HG03280 (cell line): Measurements from ENCODE around the gene HPSE2.
"Not testable (repeated sequence)": the region's sequence is repeated elsewhere in the genome, so short reads cannot be mapped to it uniquely, and the experiment has no call there.

Source experiments
- ATAC-seq: cut with Tn5 transposase; IDR thresholded peaks from one replicate; pipeline ENCODE4 v1.9.1; 2021; ENCODE audit warnings: mild to moderate bottlenecking, moderate library complexity; ENCODE audit not compliant: unreplicated experiment

HPSE2 gene

DNA sequence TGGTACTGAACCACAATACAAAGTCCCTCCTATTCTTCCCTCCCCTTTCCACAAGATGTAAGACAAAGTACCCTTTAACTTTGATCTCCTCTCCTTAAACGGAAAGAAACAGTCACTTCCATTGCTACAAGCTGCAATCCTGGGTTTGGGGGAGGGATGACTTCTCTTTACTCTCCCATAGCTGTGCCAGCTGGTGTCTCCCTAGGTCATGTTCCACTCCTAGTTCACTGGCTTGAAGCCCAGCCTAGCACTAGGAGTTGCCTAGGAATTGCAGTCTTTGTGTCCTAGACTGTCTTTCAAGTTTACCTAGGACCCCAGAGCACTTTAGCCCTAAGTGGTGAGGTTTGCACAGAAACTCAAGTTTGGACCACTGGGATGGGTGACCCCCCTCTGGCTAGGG is 311.1 kb downstream of the HPSE2 start:
- no peak for ATAC-seq

- ATAC-seq: no peak
These were observed 314.3 kb downstream of the HPSE2 start for GRCh38 chr10:98921316-98921715.

DNA sequence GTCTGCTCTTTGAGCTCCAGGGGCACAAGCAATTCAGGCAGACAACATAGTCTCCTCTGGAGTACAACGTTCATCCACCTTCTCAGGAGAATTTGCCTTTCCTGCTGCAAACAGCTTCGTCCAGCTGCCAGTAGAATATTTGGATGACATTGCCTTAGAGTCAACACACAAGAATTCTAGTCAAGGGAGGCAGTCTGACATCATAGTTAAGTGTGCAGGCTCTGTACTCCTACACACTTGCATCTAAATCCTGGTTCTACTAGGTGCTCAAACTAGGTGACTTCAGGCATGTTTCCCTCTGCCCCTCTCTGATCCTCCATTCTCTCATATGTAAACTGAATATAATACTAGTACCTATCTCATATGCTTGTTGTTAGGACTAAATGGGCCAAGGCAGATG is 314.8 kb downstream of the HPSE2 start:
- no peak for ATAC-seq

- no peak for ATAC-seq
These were observed 315.3 kb downstream of the HPSE2 start for GRCh38 chr10:98920360-98920759.

DNA sequence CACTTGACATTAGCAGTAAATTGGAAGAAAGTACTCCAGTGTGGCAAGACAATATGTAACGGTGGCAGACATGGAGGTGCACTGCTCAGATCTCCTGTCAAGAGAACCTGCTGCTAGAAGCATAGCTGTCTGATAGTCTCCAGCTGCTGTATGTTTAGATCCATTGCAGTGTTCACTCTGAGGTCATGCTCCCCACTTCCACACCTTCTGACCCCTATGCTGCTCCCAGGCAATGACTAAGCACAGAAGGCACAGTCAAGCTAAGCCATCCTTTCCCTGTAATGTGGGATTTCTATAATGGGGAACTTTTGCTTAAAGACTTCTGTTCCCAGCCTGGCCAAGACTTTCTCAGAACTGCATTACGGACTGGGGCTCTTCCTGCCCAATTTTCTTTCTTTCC is 315.8 kb downstream of the HPSE2 start:
- no peak for ATAC-seq

- no peak for ATAC-seq
These were observed 317.8 kb downstream of the HPSE2 start for GRCh38 chr10:98917828-98918227.

- no peak for ATAC-seq
These were observed 319.0 kb downstream of the HPSE2 start for GRCh38 chr10:98916526-98917125.

- ATAC-seq: no peak
These were observed 319.7 kb downstream of the HPSE2 start for GRCh38 chr10:98915911-98916310.

DNA sequence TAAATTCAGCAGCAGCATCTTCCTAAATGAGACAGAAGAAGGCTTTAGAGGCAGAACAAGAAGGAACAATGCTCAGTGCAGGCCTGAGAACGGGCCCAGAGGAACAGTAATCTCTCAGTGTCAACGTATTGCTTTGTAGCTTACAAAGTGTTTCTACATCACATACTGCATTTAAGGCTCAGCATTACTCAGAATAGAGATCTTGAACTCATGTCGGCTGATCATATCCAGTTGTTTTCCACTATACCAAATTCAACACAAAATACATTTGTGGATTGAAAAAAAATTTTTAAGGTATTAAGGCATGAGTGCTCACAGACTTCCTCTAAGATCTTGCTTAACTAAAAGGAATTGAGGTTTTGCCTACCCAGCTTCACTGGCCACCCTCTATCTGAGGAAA is 325.1 kb downstream of the HPSE2 start:
- ATAC-seq: no peak

GRCh38 chr10:98910048-98910447 is 325.6 kb downstream of the HPSE2 start:
- ATAC-seq: no peak

- no peak for ATAC-seq
These were observed 326.8 kb downstream of the HPSE2 start for GRCh38 chr10:98908868-98909267.

DNA sequence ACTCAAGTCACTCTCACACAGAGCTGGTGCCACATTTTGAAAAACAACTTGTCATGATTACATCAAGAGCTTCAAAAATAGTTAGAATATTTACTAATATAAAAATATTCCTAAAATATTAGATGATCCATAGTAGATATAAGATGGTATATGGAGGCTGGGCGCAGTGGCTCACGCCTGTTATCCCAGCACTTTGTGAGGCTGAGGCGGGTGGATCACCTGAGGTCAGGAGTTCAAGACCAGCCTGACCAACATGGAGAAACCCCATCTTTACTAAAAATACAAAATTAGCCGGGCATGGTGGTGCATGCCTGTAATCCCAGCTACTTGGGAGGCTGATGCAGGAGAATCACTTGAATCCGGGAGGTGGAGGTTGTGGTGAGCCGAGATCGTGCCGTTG is 327.4 kb downstream of the HPSE2 start:
- ATAC-seq: not testable (repeated sequence)

DNA sequence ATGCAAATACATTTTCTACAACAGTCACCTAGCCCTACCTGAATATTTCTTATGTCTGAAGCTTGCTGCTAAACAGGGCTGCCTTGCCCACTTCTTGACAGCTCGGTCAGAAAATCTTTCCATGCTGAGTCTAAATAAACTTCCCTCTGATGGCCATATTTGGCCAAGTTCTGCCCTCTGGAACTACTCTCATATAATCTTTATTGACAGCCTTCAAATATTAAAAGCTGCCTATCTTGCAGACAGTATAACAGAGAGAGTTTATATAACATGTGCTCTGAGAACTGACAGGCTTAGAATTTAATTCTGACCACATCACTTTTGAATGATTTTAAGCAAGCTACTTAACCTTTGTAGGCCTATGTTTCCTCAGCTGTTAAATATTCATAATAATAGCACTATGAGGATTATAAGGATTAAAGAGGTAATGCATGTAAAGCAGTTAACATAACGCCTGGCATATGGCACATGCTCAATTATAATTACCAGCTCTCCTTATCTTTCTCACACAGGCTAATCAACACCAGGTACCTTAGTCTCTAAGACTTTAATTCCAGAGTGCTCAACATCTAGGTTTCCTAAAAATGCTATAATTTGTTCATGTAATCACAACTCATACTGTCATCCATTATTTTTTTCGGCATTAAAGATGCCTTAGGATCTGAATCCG is 334.1 kb downstream of the HPSE2 start:
- no peak for ATAC-seq

DNA sequence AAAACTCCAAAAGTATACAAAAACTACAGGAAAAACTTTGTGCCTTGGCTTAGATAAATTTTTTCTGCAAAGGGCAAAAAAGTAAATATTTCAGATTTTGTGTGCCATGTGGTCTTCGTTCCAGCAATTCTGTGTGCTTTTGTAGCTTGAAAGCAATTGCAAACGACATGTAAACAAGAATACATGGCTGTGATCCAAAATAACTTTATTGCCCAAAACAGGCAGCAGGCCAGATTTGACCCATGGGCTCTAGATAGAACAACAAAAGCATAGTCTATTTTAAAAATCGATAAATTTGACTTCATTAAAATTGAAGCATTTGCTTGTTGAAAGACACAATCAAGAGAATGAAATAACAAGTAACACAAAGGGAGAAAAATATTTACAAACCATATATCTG is 336.6 kb downstream of the HPSE2 start:
- no peak for ATAC-seq

DNA sequence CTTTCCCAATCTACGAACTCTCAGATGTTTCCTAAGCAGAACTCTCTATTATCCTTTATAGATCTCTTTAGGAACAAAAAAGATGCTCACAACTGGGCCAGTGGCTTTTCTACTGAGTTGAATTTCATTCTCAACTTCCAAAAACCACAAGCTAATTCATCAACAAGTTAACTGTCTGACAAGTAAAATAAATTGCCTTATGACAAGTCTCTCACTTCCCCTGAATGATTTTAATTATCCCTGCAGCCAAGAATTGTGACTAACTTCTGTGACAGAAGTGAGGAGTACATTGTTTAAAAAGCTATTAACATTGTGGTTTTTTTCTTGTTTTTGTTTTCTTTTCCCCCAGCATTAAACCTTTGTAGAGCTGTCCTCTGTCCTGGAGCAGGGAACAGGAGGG is 343.1 kb downstream of the HPSE2 start:
- no peak for ATAC-seq

DNA sequence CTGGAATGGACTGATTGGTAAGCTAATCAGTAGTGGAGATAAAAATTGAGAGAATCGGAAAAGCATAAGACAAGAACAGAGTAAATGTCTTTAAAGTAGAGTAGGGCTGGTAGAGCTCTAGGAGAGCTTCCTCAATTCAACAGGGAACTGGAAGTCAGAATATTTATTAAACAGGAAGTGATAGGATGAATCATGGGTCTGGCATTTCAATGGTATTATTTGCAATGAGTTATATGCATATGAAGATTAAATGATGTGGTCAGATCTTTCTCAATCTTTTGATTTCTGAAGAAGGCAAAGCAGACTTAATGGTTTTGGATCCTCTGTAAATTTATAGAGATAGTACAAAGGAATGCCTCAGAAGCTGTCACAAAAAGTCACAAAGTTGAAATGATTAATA is 349.0 kb downstream of the HPSE2 start:
- no peak for ATAC-seq

DNA sequence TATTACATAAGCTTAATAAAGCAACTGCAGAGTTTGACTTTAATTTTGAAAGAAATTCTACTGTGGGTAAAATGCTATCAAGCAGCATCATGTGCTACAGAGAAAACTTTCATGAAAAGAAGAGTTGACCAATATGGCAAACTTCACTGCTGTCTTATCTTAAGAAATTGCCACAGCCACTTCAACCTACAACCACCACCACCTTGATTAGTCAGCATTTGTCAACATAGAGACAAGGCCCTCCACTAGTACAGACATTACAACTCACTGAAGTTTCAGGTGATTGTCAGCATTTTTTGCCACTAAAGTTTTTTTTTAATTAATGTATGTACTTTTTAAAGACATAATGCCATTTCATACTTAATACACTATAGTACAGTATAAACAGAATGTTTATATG is 350.3 kb downstream of the HPSE2 start:
- ATAC-seq: no peak

DNA sequence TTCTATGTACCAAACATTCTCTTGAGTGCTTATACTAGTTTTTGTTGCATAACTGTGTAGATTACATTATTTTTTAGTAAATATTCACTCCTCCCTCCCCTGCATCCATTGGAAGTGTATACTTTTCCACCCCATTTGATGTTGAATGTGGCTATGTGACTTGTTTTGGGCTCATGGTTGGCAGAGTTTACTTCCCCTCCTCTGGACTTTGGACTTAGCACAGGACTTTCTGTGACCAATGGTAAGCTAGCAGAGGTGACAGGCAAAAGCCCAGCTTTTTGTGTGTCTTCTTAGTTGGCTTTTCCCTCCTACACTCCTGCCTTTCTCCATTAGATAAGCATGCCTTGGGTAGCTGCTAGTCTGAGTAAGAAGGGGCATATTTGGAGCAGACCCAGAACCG is 353.9 kb downstream of the HPSE2 start:
- no peak for ATAC-seq

- no peak for ATAC-seq
These were observed 354.7 kb downstream of the HPSE2 start for GRCh38 chr10:98880971-98881370.

DNA sequence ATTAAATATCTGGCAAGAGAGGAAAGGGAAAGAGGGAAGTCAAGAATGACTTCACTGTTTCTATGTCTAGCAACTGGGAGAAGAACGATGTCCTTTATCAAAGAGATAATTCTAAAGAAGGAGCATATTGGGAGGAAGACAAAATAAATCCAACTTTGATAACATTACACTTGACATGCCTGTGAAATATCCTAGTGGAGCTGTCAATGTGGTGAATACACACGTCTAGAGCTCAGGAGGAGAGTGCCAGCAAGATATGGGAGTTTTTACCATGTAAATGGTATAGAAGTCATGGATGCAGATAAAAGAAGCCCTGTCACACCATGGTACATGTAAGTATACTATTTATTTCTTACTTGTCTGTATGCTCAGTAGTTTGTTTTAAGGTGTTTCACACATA is 356.7 kb downstream of the HPSE2 start:
- no peak for ATAC-seq

DNA sequence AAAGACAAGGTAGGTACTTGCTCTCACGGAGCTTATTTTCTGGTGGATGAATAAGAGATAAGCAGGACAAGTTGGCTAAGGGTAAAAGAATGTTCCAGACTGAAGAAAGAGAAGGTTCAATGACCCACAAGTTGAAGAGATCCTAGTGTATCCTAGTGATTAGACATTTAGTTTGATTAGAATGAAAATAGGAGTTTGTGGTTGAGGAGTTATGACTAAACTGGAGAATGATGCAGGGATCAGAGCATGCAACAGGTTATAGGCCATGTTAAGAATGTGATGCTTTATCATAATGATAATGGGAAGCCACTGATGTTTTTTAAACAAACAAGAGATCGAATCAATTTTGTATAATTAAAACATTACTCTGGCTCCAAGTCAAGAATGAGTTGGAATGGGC is 357.2 kb downstream of the HPSE2 start:
- ATAC-seq: no peak

- ATAC-seq: no peak
These were observed 373.7 kb downstream of the HPSE2 start for GRCh38 chr10:98861962-98862361.

- ATAC-seq: no peak
These were observed 377.1 kb downstream of the HPSE2 start for GRCh38 chr10:98858525-98858924.
